Esophagus mucosa (tissue), 1 donor: ENCODE measurements around the gene COA1. TPM values are rescaled to one million over a fixed set of nuclear protein-coding genes. Genes with fewer than 3 reads are reported as not detected.
"Not testable (repeated sequence)": the region's sequence is repeated elsewhere in the genome, so short reads cannot be mapped to it uniquely, and the experiment has no call there.

Source experiments
- ATAC-seq: fragments of 200-7000 bp; cut with Tn5 transposase; one replicate; pipeline ENCODE4 v1.9.1; 2020
- total RNA-seq: library from RNA; stranded (reverse); gene quantifications from one replicate; pipeline ENCODE4 v1.2.4, GENCODE V29; 2023
- donor health status: DM: yes; HTN: yes; CAD: no.

COA1 gene
- total RNA-seq, 1 donor from 2014 or later, result 40.8 TPM

- ATAC-seq, result not testable (repeated sequence)
Measured at GRCh38 chr7:43687866-43688265, 41.5 kb downstream of the COA1 start.

- no peak for ATAC-seq
Measured at GRCh38 chr7:43686991-43687390, 42.3 kb downstream of the COA1 start.

- no peak for ATAC-seq
Measured at GRCh38 chr7:43680736-43681135, 48.6 kb downstream of the COA1 start.

DNA sequence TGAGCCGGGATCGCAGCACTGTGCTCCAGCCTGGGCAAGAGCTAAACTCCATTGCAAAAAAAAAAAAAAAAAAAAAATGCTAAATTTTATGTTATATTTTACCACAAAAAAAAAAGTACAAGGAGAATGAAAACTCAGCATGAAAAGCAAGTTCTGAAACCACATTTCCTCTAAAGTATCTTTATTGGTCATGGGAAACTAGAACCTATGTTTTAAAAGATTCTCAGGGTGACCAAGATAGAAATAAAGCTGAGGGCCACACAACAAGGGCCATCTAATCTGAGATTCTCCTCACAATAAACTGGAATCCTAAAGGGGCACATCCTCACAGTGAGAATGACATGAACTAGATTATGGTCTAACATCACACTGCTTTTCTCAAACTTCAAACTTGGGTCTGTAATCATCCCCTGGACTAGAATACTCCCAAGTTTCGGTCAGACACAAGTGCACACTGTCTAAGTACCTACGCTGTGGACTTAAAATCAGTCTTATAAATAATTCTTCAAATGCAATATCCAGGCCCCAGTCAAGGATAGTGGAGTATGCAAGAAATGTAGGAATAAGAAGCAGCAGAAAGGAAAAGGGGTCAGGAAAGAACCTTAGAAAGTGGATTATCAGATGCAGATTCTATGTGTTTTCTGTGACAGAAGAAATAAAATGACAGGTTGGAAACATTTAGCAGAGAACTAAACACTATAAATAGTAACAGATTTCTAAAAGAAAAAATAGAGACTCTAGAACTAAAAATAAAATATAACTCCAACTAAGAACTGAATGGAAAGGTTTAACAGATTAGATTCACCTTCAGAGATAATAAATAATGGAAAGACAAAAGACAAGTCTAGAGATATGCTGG lies 49.9 kb downstream of the COA1 start:
- ATAC-seq, result no peak

- no peak for ATAC-seq
Measured at GRCh38 chr7:43678315-43678714, 51.0 kb downstream of the COA1 start.

- no peak for ATAC-seq
Measured at GRCh38 chr7:43677864-43678263, 51.5 kb downstream of the COA1 start.

DNA sequence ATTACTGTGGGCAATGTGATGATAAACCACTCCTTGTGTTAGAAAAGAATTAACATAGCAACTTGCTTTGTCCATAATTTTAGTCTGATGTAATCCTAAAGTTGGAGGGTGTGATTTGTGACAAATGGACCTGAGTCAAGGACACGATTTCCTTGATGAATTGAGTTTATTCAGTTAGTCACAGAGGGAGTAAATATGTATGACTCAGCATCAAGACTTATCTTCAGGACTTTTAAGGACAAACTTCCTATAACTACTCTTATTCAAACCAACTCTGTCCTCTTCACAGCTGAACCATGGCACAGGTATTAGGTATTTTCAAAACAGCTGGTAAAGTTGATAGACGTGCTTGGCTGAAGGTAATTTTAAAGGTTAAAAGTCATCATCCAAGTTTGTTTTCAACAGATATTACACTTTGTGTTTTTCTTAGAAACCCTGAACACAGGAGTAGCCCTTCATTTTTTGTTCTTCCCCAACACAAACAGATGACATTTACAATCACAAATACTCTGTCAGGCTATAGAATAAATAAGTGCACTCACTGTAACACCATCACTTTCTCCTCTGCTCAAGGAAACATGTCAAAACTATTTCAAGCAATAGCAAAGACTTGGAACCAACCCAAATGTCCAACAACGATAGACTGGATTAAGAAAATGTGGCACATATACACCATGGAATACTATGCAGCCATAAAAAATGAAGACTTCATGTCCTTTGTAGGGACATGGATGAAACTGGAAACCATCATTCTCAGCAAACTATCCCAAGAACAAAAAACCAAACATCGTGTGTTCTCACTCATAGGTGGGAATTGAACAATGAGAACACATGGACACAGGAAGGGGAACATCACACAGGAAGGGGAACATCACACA lies 54.5 kb downstream of the COA1 start:
- ATAC-seq, result peak; percentile 99

- ATAC-seq, result not testable (repeated sequence)
Measured at GRCh38 chr7:43673243-43673976, 55.9 kb downstream of the COA1 start.

DNA sequence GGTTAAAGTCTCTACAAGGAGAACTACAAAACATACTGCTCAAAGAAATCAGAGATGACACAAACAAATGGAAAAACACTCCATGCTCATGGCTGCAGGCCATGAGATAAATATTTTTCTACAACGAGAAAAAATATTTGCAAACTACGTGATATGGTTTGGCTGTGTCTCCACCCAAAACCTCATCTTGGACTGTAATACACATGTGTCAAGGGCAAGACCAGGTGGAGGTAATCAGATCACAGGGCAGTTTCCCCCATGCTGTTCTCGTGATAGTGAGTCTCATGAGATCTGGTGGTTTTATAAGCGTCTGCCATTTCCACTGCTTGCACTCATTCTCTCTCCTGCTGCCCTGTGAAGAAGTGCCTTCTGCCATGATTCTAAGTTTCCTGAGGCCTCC lies 57.8 kb downstream of the COA1 start:
- ATAC-seq, result no peak

GRCh38 chr7:43669286-43670081 lies 59.8 kb downstream of the COA1 start:
- ATAC-seq, result no peak

- no peak for ATAC-seq
Measured at GRCh38 chr7:43668035-43668434, 61.3 kb downstream of the COA1 start.

GRCh38 chr7:43666938-43667337 lies 62.4 kb downstream of the COA1 start:
- ATAC-seq, result no peak

GRCh38 chr7:43664681-43665080 lies 64.6 kb downstream of the COA1 start:
- ATAC-seq, result no peak

- no peak for ATAC-seq
Measured at GRCh38 chr7:43660141-43660540, 69.2 kb downstream of the COA1 start.

- no peak for ATAC-seq
Measured at GRCh38 chr7:43659549-43659896, 69.8 kb downstream of the COA1 start.

- no peak for ATAC-seq
Measured at GRCh38 chr7:43658718-43659548, 70.4 kb downstream of the COA1 start.

GRCh38 chr7:43656997-43657396 lies 72.3 kb downstream of the COA1 start:
- no peak for ATAC-seq

- no peak for ATAC-seq
Measured at GRCh38 chr7:43655584-43655983, 73.7 kb downstream of the COA1 start.

GRCh38 chr7:43653891-43654504 lies 75.3 kb downstream of the COA1 start:
- ATAC-seq, result no peak

- ATAC-seq, result no peak
Measured at GRCh38 chr7:43653466-43653865, 75.9 kb downstream of the COA1 start.

GRCh38 chr7:43652364-43652763 lies 77.0 kb downstream of the COA1 start:
- ATAC-seq, result no peak
